Stimulated activated naive CD8-positive, alpha-beta T cell treated with anti-CD3 and anti-CD28 coated beads, Interleukin-15, Interleukin-2, amounts not matched to agents 100 ng/mL and 50 ng/mL, for 24 hours (primary cell): ENCODE data around the gene CENPI.

ENCODE experiments used
- H3K27ac Mint-ChIP-seq: one replicate; pipeline ENCODE4 v1.8.0; 2021; ENCODE audit warnings: mild to moderate bottlenecking, mixed read lengths
- H3K27me3 Mint-ChIP-seq: one replicate; pipeline ENCODE4 v1.8.0; 2021; ENCODE audit warnings: mixed read lengths
- H3K36me3 Mint-ChIP-seq: one replicate; pipeline ENCODE4 v1.8.0; 2021; ENCODE audit warnings: low read depth, mixed read lengths
- H3K4me1 Mint-ChIP-seq: one replicate; pipeline ENCODE4 v1.8.0; 2021; ENCODE audit warnings: low read depth, mixed read lengths
- H3K4me3 Mint-ChIP-seq: one replicate; pipeline ENCODE4 v1.8.0; 2021; ENCODE audit warnings: mild to moderate bottlenecking, mixed read lengths
- H3K9me3 Mint-ChIP-seq: one replicate; pipeline ENCODE4 v1.8.0; 2021; ENCODE audit warnings: mixed read lengths

CENPI gene

DNA sequence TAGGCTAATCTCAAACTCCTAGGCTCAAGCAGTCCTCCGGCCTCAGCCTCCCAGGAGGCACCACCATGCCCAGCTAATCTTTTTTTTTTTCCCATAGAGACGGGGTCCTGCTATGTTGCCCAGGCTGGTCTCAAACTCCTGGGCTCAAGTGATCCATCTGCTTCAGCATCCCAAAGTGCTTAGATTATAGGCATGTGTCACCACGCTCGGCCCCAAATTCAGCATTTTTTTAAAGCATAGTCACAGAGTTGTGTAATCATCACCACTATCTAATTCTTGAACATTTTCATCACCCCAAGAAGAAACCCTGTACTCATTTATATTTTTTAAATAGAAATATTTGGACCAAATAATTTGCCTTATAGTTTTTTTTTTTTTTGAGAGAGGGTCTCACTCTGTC lies 10.3 kb downstream of the CENPI start:
- Mint-ChIP-seq H3K9me3 (no peaks in the 10 kb centered on the region), H3K27me3 (no peaks in the 10 kb centered on the region), H3K4me1 (no peaks in the 10 kb centered on the region), H3K36me3 (peaks cover 22% of the 10 kb centered on the region), H3K27ac (no peak overlapping the region), H3K4me3 (no peak overlapping the region)

DNA sequence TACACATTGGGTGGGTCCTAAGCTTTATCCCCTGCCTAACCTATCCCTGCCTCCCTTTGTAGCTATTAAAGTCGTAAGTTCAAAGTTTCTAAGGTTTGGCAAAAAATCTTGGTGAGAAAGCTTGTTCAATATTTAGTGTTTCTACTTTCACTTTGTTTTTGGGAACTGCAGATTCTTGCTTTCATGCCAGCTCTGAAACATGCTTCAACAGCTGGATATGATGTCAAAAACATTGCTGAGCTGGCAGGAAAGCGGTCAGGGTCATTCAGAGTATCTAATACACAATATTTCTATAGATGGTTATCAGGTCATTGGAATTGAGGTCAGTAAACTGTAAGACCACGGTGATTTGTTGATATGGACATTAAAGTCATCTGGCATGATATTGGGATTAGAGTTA lies 19.7 kb downstream of the CENPI start:
- no peaks in the 10 kb centered on the region for H3K4me1 Mint-ChIP-seq

DNA sequence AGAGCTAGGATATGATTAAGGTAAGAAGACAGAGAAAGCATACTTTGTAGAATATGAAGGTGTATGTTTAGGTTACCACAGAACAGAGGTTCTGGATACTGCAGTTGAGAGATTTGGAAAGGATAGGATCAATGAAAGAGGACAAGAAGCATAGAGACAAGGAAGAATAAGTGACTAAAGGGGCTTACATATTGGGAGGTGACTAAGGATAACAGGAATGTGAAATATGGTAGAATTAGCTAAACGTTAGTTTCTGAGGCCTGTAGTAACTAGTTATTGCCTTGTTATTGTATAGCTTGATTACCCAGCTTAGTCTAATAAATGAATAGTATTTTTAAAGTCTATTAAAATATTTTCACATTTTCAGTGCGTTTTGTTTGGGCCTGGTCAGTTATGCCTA lies 38.2 kb downstream of the CENPI start:
- peaks cover 44% of the 10 kb centered on the region for H3K36me3 Mint-ChIP-seq
- no peaks in the 10 kb centered on the region for H3K27me3 Mint-ChIP-seq
- H3K4me3 Mint-ChIP-seq = no peak overlapping the region
- H3K27ac Mint-ChIP-seq = no peak overlapping the region
- H3K9me3 Mint-ChIP-seq = no peaks in the 10 kb centered on the region
- H3K4me1 Mint-ChIP-seq = no peaks in the 10 kb centered on the region

More for the DNA sequence above, 19.7 kb downstream of the CENPI start:
- peaks cover 22% of the 10 kb centered on the region for H3K36me3 Mint-ChIP-seq
- no peaks in the 10 kb centered on the region for H3K9me3 Mint-ChIP-seq
- no peaks in the 10 kb centered on the region for H3K27me3 Mint-ChIP-seq
- H3K27ac Mint-ChIP-seq = no peak overlapping the region
- no peak overlapping the region for H3K4me3 Mint-ChIP-seq
